Measurements from ENCODE around the gene CHN2. TPM values are rescaled to one million over a fixed set of nuclear protein-coding genes. Genes with fewer than 3 reads are reported as not detected.

CHN2 gene
- polyA plus RNA-seq, 1 donor, result 16.0 TPM

DNA sequence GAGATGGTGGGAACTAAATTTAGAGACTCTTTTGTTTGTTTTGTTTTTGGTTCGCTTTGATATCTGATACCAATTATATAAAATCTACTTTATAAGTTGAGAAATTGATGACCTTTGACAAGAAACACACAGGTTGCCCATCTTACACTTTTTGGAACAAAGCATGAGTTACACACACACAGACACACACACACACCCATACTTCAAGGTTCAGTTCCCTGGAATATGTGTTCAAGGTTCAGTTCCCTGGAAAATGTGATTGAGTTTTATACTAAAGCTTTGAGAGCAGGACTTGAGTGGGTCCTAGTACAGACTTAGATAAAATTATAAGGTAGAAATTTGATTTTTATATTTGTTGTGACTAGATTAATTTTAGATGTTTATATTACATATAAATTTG, 234.8 kb downstream of the CHN2 start:
- no peak for DNase-seq (ENCODE audit: low read depth)

DNA sequence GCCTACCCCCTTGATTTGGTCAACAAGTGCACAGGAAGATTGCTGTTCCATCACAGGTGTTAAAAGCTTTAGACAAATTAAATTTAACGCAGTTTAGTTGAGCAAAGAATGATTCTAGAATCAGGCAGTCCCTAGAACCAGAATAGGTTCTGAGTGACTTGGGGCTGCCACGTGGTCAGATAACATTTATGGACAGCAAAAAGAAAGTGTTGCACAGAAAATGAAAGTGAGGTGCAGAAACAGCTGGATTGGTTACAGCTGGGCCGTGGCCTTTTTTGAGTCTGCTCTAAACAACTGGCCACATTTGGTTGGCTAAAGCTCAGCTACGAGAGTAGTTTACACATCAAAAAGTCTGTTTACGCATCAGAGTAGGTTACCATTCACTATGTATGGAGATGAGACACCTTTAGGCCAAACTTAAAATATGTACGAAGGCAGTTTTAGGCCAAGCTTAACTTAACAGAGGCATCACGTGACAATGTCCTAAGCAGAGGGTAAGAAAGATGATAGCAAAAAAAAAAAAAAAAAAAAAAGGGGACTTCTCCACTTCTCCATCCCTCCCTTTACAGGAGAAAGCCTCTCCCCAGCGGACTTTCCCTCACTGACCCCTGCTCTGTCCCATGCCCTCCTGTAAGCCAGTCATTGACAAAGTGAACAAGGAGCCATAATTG, 235.8 kb downstream of the CHN2 start:
- no peak for DNase-seq (ENCODE audit: low read depth)

DNA sequence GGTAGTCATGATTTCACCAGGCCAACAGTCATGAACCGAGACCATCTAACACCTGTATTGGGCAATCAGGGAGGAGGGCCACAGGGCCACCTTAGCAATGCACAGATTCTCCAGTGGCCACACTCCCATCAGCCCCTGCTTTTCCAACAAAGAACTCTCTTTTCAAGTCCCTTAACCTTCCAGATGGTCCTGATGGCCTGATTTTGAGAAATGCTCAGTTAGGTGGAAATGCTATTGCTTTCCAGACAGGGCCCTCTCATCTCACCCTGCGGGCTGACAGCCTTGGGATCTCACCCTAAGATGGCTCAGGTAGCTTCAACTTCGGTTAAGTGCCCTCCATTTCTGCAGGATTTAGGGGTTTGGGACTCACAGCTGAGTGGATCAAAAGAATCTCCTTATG, 237.1 kb downstream of the CHN2 start:
- no peak for DNase-seq (ENCODE audit: low read depth)

DNA sequence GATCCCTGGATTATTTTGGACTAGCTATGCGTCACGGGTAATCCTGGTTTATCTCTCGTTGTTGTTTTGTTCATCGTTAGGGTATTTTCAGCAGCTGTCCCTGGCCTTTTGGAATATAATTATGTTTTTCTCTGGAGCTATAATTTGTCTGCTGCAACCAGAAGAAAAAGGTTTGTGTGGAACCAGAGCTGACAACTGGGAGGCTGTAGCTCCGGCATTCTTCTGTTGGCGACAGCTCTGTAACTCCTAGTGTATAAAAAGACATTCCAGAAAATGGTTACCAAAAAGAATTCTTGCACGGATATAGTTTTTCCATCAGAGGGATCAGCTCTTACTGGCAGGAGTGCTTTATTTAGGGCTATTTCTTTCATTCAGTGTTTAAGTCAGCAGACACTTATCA, 238.1 kb downstream of the CHN2 start:
- no peak for DNase-seq (ENCODE audit: low read depth)

DNA sequence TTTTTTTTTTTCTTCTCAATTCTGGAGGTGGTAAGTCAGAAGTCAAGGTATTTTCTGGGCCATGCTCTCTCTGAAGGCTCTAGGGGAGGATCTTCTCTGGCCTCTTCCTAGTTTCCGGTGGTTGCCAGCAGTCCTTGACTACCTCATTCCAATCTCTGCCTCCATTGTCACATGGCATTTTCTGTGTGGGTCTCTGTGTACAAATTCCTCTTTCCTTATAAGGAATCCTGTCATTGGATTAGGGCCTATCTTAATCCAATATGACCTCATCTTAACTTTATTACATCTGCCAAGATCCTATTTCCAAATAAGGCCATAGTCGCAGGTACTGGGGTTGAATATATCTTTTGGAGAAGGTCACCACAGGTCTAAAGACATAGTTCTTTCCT, 239.8 kb downstream of the CHN2 start:
- no peak for DNase-seq (ENCODE audit: low read depth)

DNA sequence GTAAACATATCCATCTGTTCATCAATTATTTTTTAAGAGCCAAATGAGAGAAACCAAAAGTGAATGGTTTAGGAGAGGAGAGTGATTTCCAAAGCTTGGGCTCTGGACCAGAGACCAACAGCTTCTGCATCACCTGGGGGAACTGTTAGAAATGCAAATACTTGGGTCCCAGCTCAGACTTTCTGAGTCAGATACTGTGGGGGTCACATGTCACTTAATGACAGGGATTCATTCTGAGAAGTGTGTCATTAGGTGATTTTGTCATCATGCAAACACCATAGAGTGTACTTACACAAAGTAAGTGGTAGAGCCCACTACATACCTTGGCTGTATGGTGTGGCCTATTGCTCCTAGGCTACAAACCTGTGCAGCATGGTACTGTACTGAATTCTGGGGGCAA, 240.6 kb downstream of the CHN2 start:
- DNase-seq (ENCODE audit: low read depth), result no peak

DNA sequence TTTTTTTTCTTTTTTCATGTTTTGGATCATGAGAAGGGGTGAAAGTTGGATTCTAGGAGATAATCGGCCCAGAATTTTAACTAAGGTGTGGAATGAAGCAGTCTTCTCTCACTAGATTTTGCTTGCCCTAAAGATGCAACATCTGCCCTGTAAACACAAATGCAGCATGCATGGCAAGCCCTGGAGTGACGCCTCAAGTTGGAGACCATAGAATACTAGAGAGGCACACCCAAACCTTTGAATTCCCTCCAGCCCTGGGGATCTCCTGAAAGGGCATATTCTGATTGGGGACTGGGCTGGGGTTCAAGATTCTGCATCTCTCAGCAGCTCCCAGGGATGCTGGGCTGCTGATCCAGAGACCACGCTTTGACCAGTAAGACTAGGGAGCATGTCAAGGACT, 241.3 kb downstream of the CHN2 start:
- no peak for DNase-seq (ENCODE audit: low read depth)

DNA sequence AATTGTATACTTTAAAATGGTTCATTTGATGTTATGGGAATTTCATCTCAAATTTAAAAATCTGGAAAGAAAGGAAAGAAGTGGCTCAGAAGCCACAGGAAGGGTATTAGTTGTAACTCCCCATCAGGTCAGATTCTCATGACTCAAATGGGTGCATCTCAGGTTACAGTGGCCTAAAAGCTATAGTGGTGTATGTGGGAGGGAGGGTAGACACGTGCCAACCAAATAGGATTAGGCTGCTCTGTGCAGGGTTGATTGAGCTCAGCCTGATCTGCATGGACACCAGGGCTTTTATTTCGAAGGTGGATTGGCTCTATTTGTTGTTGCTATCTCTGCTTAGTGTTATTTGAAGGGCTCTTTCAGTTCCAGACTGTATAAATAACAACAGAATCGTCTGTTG, 247.6 kb downstream of the CHN2 start:
- no peak for DNase-seq (ENCODE audit: low read depth)

DNA sequence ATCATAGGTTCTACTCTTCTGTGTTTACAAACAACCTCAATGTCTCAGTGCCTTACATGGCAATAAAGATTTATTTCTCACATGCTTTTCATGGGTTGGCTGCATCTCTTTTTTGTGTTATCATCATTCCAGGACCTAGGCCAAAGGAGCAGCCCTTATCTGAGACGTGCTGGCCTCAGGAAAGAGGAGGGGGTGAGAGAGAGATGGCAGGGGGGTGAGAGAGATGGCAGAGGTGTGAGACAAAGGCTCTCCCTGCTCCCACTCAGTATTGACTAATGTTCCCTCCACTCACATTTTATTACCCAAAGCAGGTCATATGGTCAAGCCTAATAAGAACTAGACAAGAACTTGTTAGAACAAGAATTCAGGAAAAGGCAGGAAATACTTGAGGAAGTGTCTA, 249.0 kb downstream of the CHN2 start:
- no peak for DNase-seq (ENCODE audit: low read depth)

DNA sequence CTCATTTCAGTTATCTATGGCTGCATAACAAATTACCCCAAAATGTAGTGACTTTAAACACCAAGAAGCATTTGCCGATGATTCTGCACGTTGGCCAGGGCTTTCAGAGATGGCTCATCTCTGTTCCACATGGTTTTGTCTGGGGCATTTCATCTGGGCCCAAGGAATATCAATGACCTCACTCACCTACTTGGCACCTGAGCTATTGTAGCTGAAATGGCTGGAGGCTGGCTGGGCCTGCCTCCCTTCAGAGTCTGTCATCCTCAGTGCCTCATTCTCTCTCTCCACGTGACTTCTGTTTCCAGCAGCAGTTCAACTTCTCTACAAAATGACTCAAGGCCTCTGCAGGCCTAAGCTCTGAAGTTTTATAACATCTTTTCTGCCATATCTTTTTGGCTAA, 249.7 kb downstream of the CHN2 start:
- DNase-seq (ENCODE audit: low read depth), result no peak

DNA sequence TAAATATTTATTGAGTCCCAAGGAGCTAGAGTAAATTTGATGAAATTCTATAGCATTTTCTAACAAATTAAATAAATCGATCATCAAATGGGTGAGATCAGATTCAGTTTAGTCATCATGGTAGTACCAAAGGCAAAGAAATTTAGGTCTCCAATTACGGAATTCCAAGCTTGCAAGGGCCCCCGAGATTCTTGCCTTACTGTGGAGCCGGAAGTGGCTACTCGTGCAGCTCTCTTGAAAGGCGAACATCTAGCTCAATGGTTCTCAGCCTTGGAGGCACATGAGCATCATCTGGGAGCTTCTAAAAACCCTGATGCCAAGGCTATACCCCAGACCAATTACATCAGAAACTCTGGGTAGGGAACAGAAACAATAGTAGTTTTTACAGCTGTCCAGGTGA, 251.2 kb downstream of the CHN2 start:
- no peak for DNase-seq (ENCODE audit: low read depth)

DNA sequence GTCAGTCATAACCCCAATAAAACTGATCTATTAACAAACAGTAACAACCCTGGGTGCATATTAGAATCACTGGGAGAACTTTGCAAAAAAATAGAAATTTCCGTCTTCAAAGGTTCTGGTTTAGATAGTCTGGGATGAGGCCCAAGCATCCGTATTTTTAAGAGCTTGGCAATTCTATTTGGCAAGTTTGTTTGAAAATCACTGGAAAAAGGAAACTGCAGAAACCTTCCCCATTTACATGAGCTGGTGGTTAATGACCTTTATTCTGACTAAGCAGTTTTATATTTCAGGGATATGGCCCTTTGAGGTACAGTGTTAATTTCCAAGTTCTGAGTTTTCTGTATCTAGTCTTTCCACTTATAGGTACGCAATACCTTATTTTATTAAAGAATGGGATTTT, 253.3 kb downstream of the CHN2 start:
- no peak for DNase-seq (ENCODE audit: low read depth)

DNA sequence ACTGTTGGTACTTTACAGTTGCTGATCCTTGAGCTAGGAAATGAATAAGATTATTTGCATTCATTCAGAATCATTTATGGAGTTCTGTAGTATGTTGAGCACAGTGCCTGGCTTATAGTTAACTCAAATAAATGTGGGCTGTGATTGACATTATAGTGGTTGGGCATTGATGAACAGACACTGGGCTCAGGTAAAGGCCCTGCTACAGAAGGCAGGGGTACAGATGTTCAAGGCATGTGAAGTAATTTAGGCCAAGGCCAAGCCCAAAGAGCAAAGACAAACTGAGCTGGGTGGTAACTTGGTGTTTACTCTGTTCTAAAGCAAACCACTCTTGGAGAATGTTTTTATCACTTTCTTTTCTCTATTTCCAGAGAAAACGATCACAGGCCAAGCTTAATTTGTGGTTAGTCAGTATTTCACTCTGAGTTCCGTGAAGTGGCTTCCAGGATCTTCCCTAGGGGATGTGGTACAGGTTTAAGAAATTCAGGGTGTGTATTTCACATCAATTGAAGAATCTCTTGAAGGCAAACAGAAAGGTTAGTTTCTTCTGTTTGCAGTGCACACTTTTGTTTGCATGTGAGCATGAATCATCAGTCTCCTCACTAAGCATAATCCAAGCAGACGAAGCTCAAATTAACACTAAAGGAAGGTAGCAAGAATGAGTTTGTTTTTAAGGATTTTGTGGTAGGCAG, 255.1 kb downstream of the CHN2 start:
- no peak for DNase-seq (ENCODE audit: low read depth)

DNA sequence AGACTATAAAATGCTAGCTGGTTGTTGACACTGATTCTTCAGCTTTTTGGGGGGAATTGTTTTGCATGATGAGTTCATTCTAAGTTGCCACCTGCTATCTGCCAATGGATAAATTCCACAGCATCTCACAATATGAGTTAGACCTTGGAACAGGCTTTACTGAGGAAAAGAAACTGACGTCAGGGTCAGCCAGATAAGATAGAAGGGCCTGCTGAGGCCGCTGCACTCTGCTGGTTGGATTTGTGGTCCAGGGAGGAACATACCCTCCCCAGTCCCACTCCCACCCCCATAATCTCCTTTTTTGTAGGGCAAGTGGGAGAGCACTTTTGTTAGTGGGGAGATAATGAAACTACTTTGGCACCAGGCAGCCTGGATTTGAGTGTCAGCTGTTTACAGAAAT, 258.4 kb downstream of the CHN2 start:
- no peak for DNase-seq (ENCODE audit: low read depth)

DNA sequence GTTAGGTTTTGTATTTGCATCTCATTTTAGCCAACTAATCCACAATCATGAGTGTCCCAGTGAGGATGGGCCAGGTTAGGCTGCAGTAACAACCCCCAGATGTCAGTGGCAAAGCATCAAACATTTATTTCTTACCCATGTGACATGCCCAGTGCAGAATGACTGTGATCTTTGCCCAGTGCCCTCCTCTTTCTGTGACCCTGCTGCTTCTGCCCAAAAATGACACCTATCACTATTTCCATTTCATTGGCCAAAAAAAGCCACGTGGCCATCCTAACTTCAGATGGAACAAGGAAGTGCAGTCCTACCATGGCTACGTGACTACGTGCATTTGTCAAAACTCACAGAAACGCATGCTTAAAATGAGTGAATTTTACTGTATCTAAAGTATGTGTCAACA, 259.9 kb downstream of the CHN2 start:
- DNase-seq (ENCODE audit: low read depth), result no peak

DNA sequence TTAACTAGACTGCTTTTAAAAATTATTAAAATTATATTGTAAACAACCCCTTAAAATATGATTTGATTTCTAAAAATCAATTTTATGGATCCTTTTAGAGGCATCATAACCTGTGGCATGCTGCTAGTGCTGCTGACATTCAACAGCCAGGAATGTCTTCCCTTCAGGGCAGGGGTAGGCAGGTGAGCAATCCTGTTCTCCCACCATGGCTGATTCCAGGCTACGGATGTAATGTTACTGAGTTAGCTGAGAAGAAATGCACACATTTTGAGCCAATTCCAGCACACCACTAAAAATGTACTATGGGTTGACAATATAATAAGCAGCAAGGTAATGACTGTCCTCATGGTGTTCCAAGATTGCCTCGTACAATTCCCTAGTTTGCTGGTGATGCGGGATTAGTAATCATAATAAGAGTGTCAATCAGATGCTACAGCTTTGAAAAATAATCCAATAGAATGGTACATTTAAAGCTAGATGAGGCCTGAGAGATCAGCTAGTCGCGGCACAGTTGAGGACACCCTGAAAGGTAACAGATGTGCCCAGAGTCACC, 260.4 kb downstream of the CHN2 start:
- DNase-seq (ENCODE audit: low read depth), result no peak

DNA sequence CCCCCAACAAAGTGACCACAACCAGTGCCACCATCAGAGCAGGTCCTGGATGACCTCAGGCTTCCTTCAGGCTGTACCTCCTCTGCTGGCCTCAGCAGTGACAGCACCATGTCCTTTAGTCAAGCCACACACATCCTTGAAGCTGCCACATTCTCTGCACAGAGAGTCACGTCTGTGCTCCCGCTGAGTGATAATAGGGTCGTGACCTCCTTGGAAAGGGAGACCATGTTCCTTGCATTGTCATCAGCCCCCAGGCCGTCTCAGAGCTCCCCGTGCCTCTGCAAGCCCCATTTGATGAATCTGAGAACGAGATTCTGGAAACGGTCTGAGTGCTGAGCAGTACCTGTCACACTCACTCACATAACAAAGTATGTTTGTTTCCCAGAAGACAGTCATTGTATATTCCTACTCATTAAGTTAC, 262.6 kb downstream of the CHN2 start:
- DNase-seq (ENCODE audit: low read depth), result no peak

DNA sequence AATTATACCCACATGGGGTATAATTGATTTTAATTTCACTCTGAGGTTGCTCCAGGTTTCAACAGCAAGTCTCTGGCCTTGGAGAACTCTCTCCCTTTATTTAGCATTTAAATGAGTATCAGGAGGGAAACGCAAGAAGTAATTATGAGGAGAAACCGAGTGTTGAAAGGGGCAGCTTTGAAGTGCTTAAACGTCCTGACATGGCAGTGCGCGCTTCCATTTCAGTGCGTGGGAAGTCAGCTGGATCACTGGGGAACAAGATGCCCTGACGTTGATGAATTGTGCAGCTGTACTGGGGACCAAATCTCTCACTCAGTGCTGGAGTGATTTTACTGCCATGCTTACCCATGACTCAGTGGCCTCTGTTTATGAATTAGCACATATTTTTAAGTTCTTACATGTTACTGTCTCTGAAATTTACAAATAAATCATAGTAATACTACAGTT, 263.0 kb downstream of the CHN2 start:
- no peak for DNase-seq (ENCODE audit: low read depth)

DNA sequence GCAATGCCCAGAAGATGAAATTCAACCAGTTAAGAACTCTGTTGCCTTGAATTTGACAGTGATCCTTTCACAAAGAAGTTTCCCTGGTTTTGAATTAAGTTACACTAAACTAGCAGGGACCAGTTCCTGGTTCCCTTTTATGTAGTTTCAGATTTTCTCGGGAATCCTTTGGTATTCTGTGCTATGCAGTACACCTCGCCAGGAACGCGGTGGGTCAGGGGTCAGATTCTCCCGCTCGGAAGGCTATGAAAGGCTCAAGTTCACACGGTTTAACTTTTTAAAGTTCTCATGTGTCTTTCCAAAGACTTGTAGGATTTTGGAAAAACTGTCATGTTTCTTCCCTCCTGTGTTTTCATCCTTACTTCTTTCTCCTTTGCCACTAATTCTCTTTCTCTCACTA, 264.4 kb downstream of the CHN2 start:
- no peak for DNase-seq (ENCODE audit: low read depth)

DNA sequence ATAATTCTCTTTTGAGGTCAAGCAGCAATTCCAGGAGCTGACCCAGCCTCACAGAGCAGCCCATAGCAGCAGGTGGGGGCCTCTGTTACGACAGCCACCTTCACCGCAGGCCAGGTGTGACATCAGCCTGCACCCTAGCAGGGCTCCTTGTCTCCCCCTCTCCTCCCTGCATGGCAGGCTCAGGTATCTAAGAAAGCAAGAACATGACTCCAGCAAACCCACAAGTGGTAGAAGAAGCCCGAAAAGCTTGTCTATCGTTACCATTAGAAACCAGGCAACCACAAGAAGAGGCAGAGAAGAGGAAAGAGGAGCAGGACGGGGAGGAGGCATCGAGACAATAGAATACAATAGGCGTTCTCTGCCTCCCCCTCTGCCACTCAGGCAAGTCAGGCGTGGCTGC, 265.0 kb downstream of the CHN2 start:
- DNase-seq (ENCODE audit: low read depth), result no peak

DNA sequence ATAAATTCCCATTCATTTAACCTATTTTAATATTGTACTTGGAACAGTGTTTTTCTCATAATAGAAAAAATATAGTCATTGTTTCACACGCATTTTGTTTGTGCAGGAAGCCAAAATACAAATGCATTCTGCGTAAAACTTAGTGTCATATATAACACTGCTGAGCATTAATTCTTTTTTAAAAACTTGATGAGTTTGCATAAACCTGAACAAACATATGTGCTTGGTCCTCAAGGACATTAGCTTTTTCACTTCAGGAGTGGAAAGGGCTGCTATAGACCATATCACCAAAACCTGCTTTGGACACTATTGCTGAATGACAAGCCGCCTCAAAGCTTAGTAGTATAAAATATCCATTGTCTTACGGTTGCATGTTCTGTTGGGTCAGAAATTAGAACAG, 267.4 kb downstream of the CHN2 start:
- DNase-seq (ENCODE audit: low read depth), result no peak

DNA sequence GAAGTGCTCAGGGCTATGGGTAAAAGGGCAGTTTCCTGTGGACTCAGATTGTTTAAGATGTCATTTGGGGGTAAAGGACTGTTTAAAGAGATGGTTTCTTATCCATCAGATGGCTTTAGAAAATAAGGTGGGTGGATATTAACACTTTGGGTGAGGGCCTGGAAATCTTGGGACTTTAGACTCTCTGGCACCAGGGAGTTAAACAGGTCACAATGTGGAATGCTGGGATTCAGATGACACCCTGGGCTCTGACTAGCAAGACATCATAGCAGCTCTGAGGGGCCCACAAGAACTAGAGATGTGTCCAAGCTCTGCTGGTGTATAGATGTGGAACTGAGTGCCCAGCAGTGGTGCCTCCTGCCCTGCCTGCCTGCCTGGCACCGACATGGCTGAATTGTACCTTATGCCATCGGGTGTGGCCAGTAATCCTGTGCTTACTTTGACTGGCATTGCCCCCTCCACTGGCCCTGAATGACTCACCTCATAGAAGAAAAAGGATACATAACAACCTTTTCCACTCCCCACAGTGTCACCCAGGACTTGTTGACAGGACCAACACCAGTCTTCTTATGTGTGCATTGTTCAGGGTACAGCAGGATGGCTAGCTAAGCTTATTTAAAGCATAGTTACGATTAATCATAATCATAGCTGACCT, 269.1 kb downstream of the CHN2 start:
- DNase-seq (ENCODE audit: low read depth), result no peak

DNA sequence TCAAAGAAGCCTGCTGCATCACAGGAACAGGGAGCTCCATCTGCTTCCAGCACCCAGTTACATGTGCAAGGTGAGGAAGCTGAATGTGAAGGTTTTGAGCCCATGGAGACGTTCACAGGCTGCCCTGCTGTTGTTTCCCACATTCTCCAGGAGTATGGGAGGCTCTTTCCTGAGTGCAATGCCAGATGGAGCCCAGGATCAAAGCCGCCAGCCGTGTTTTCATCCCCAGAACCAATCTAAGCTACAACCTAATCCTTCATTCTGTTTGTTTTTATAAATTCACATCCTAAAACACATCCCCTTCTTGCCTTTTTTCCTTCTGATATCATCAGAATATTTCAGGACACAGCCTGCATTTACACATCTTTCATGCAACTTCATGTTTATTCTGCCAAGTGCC, 270.2 kb downstream of the CHN2 start:
- no peak for DNase-seq (ENCODE audit: low read depth)
